K562 (cell line): Measurements from ENCODE around the gene CALCOCO2. TPM values are rescaled to one million over a fixed set of nuclear protein-coding genes. Genes with fewer than 3 reads are reported as not detected.

Source experiments
- ATAC-seq: fragments of 200-7000 bp; cut with Tn5 transposase; 3 replicates; pipeline ENCODE4 v1.9.1; 2020; ENCODE audit warnings: moderate library complexity
- BruUV-seq: library from RNA; stranded (reverse); fragments of 400-500 nt; replicated peaks from 2 replicates; lab custom pipeline; 2021; lab: Mats Ljungman, UMichigan
- CTCF ChIA-PET: fragments of 300-600 bp; formaldehyde crosslinking; extraction: SDS; loops from one replicate; lab custom pipeline; 2021; ENCODE audit warnings: low intra/inter-chr PET ratio; lab: Yijun Ruan, JAX
- POLR2A ChIA-PET: fragments of 300-600, 350-650 bp; sonication (Branson Sonifier 250); formaldehyde crosslinking; extraction: SDS; loops from one replicate; lab custom pipeline; 2021; ENCODE audit warnings: antibody characterized with exemption, inconsistent platforms; lab: Yijun Ruan, JAX
- DNase-seq, 4 experiments: peaks; one replicate each; pipeline versions ENCODE4 v3.0.0 to v3.0.0-alpha.2; 2011 to 2018; ENCODE audit warnings: low spot score in 3 of 4, mixed read lengths in 3 of 4; ENCODE audit errors: extremely low read depth in 1 of 4
- FAIRE-seq: peaks from 2 replicates; lab custom pipeline; 2011; peaks lifted over from hg19 to GRCh38; lab: Jason Lieb, UNC
- H2AFZ ChIP-seq: 2 replicates; pipeline ENCODE4 v1.6.0; 2011; ENCODE audit warnings: low read depth, low read length, control low read depth, inconsistent platforms
- H3K27ac ChIP-seq: fragments of 200-600 bp; 3 replicates; pipeline ENCODE4 v1.8.0; 2011; ENCODE audit warnings: low read depth, mild to moderate bottlenecking, control low read depth, inconsistent platforms, low read length, moderate library complexity, mixed read lengths; ENCODE audit errors: extremely low read depth
- H3K27me3 ChIP-seq, 2 experiments: fragments of 300-600 bp in 1 of 2; 2 replicates in 1 of 2; 3 replicates in 1 of 2; pipeline versions ENCODE4 v1.6.0 to v1.8.0; 2011; ENCODE audit warnings: inconsistent platforms in 2 of 2, low read length in 2 of 2, mild to moderate bottlenecking in 1 of 2, mixed read lengths in 1 of 2, moderate library complexity in 1 of 2; ENCODE audit not compliant: control insufficient read depth in 2 of 2, insufficient read depth in 2 of 2
- H3K36me3 ChIP-seq: fragments of 300-600 bp; 3 replicates; pipeline ENCODE4 v1.8.0; 2011; ENCODE audit warnings: mild to moderate bottlenecking, low read length, inconsistent platforms; ENCODE audit not compliant: control insufficient read depth, insufficient read depth
- H3K4me1 ChIP-seq, 2 experiments: fragments of 200-600 bp in 1 of 2; replicated peaks in 1 of 2; 2 replicates in 1 of 2; 3 replicates in 1 of 2; pipeline versions ENCODE4 v1.5.1 to v1.8.0; 2011; ENCODE audit warnings: inconsistent platforms in 2 of 2, low read length in 2 of 2, mild to moderate bottlenecking in 1 of 2, mixed read lengths in 1 of 2, moderate library complexity in 1 of 2; ENCODE audit not compliant: control insufficient read depth in 2 of 2, insufficient read depth in 2 of 2
- H3K4me2 ChIP-seq: 2 replicates; pipeline ENCODE4 v1.6.1; 2011; ENCODE audit warnings: low read length, control low read depth, inconsistent platforms, mixed read lengths; ENCODE audit not compliant: insufficient read depth
- H3K4me3 ChIP-seq: fragments of 200-600 bp; sonication (generic), shearing (Covaris generic); 2 replicates; pipeline ENCODE4 v1.5.1; 2016; ENCODE audit warnings: control low read depth, inconsistent platforms
- H3K79me2 ChIP-seq: fragments of 200-600 bp; 3 replicates; pipeline ENCODE4 v1.8.0; 2011; ENCODE audit warnings: low read length, inconsistent platforms; ENCODE audit not compliant: control insufficient read depth, insufficient read depth
- H3K9ac ChIP-seq, 2 experiments: 2 replicates each; pipeline versions ENCODE4 v1.6.0 to v1.6.1; 2011; ENCODE audit warnings: low read depth in 2 of 2, low read length in 2 of 2, control low read depth in 1 of 2, inconsistent platforms in 1 of 2, mild to moderate bottlenecking in 1 of 2, mixed read lengths in 1 of 2; ENCODE audit not compliant: insufficient read depth in 1 of 2
- H3K9me1 ChIP-seq: one replicate; pipeline ENCODE4 v1.6.0; 2011; ENCODE audit warnings: inconsistent platforms, mild to moderate bottlenecking, low read length, moderate library complexity; ENCODE audit not compliant: control insufficient read depth, insufficient read depth
- H3K9me3 ChIP-seq: replicated peaks from 2 replicates; pipeline ENCODE4 v1.5.1; 2011; ENCODE audit warnings: low read depth, low read length, inconsistent platforms; ENCODE audit not compliant: control insufficient read depth, insufficient read depth
- H4K20me1 ChIP-seq: replicated peaks from 2 replicates; pipeline ENCODE4 v1.6.1; 2011; ENCODE audit warnings: low read length, inconsistent platforms, mixed read lengths; ENCODE audit not compliant: control insufficient read depth, insufficient read depth
- ARID1B ChIP-seq: fragments of 450-650 bp; IDR thresholded peaks from 2 replicates; pipeline ENCODE4 v1.6.1; 2016; ENCODE audit warnings: antibody characterized with exemption, mild to moderate bottlenecking, inconsistent platforms
- BRF1 ChIP-seq: IDR thresholded peaks from 3 replicates; pipeline ENCODE4 v1.6.1; 2011; ENCODE audit warnings: borderline replicate concordance, mild to moderate bottlenecking; ENCODE audit not compliant: insufficient read length; ENCODE audit errors: extremely low read depth
- HNRNPLL ChIP-seq: fragments of 200-400 bp; formaldehyde crosslinking; IDR thresholded peaks from 2 replicates; pipeline ENCODE4 v1.6.1; 2017; ENCODE audit warnings: low read length, low read depth, mild to moderate bottlenecking; ENCODE audit not compliant: poor library complexity, severe bottlenecking
- KAT7 ChIP-seq: sonication (generic); formaldehyde crosslinking; IDR thresholded peaks from 2 replicates; pipeline ENCODE4 v1.8.0; 2022; ENCODE audit warnings: missing genetic modification reagents, mild to moderate bottlenecking, borderline replicate concordance
- PCBP2 ChIP-seq: fragments of 200-400 bp; formaldehyde crosslinking; IDR thresholded peaks from 2 replicates; pipeline ENCODE4 v1.6.1; 2018; ENCODE audit warnings: low read length, low read depth, mild to moderate bottlenecking, moderate library complexity; ENCODE audit not compliant: poor library complexity, severe bottlenecking
- PHF8 ChIP-seq: fragments of 200-600 bp; sonication (generic); IDR thresholded peaks from 2 replicates; pipeline ENCODE4 v1.6.1; 2012; ENCODE audit warnings: mixed run types, mild to moderate bottlenecking, inconsistent platforms, low read length, moderate library complexity, borderline replicate concordance
- PRPF4 ChIP-seq: fragments of 200-400 bp; formaldehyde crosslinking; IDR thresholded peaks from one replicate; pipeline ENCODE4 v1.6.1; 2017; ENCODE audit warnings: low read length, low read depth, mild to moderate bottlenecking; ENCODE audit not compliant: insufficient read depth, poor library complexity, severe bottlenecking
- ZFP30 ChIP-seq: fragments of 250-450 bp; sonication (Bioruptor Pico); IDR thresholded peaks from 2 replicates; pipeline ENCODE4 v1.8.0; 2022; ENCODE audit warnings: moderate library complexity, mild to moderate bottlenecking, inconsistent platforms, borderline replicate concordance
- ZNF146 ChIP-seq: IDR thresholded peaks from one replicate; pipeline ENCODE4 v1.6.1; 2018; ENCODE audit warnings: missing compliant biosample characterization; ENCODE audit not compliant: unreplicated experiment
- ZNF316 ChIP-seq: fragments of 450-650 bp; IDR thresholded peaks from 2 replicates; pipeline ENCODE4 v1.6.1; 2016
- ZNF57 ChIP-seq: fragments of 450-650 bp; formaldehyde crosslinking; IDR thresholded peaks from 2 replicates; pipeline ENCODE4 v1.4.0; 2020; ENCODE audit warnings: mild to moderate bottlenecking, moderate library complexity
- WGBS: fragments of 100-300 bp; shearing (Covaris generic); methylation state at CpG from one replicate; pipeline ENCODE4 v1.1.6; 2016; ENCODE audit warnings: low coverage, mixed read lengths; ENCODE audit not compliant: insufficient coverage; ENCODE audit errors: missing lambda C conversion rate; 5-methylcytosine and 5-hydroxymethylcytosine counted together
- in situ Hi-C: fragments of 300-500 bp; cut with MboI; formaldehyde crosslinking; loops from 4 replicates; pipeline ENCODE4 v1.15.0; 2018; ENCODE audit warnings: inconsistent platforms, mixed read lengths
- intact Hi-C: fragments of 100-400 bp; cut with micrococcal nuclease; formaldehyde crosslinking; loops from 2 replicates; pipeline ENCODE4 v1.14.2; 2022
- polyA plus RNA-seq, 8 experiments: library from polyadenylated mRNA; depleted of rRNA in 4 of 8; stranded (reverse) in 5 of 8; unstranded in 3 of 8; fragments of >200 nt; fragmentation: Nextera tagmentation in 2 of 8; fragmentation: Illumina TruSeq in 1 of 8; extraction: Ambion mirVana in 2 of 8; extraction: Trizol in 1 of 8; gene quantifications; 2 replicates each; pipeline versions ENCODE4 v1.2.1 to v1.2.3, GENCODE V29; 2011 to 2014; ENCODE audit warnings: inconsistent platforms in 1 of 8, missing spikeins in 1 of 8
- total RNA-seq, 7 experiments: library from RNA; depleted of rRNA in 6 of 7; stranded (reverse); fragments of >200 nt in 6 of 7; fragmentation: Illumina TruSeq in 2 of 7; extraction: Trizol in 2 of 7; gene quantifications; 2 replicates each; pipeline versions ENCODE4 v1.2.1 to v1.2.3, GENCODE V29; 2011 to 2021; ENCODE audit warnings: low replicate concordance in 1 of 7

The CALCOCO2 gene
- total and polyA plus RNA-seq, 9 of the 15 experiments (the other 6 are each of a cell fraction or from before 2014, with no cell fraction given) = 24.1 to 87.3 (median 67.5) TPM

DNA sequence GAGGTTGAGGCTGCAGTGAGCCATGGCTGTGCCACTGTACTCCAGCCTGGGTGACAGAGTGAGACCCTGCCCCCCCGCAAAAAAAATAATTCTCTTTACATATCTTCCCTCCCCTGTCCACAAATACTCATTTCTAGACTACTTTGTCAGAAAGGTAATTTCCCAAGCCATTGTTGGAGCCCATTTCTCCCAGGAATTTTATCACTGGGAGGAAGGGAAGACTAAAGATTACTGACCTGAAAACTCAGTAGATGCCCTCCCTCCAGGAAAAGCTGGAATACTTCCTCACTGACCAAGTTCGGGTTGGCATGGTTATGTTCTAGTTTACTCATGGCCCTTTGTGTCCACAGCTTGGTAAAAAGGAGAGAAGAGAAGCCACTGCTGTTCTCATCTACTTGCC, 4.1 kb downstream of the CALCOCO2 start:
- no peak overlapping the region for H3K9ac ChIP-seq
- H4K20me1 ChIP-seq = no peaks in the 10 kb centered on the region; the same call in 1 of the 2 replicates
- H3K27me3 ChIP-seq = no peaks in the 10 kb centered on the region
- H3K4me2 ChIP-seq = no peak overlapping the region
- no peaks in the 10 kb centered on the region for H3K9me3 ChIP-seq
- no peaks in the 10 kb centered on the region for H3K36me3 ChIP-seq
- TF ChIP-seq ZNF146 (CRISPR knock-in tag) (no peak), ZNF57 (CRISPR knock-in tag) (no peak), ZNF316 (no peak), ZFP30 (CRISPR knock-in tag) (no peak), ARID1B (no peak), HNRNPLL (no peak), BRF1 (no peak), KAT7 (CRISPR knock-in tag) (no peak), PRPF4 (no peak), PHF8 (no peak), PCBP2 (no peak)
- TF ChIP-seq, all 486 proteins: peak for 0
- 52% methylated on average over 2 of the region's 2 CpGs for WGBS
- BruUV-seq = no TSS peak
- in situ Hi-C loops = no loop called here
- FAIRE-seq = no peak
- Histone ChIP-seq H3K27ac (no peak overlapping the region), H3K4me1 (peaks cover 0 to 19% of the 10 kb centered on the region in 2 experiments; a peak in 4 of 5 replicates), H3K9me1 (no peaks in the 10 kb centered on the region), H3K4me3 (no peak overlapping the region), H3K79me2 (peaks cover 34% of the 10 kb centered on the region), H2AFZ (no peak overlapping the region)
- no peak for ATAC-seq
- ChIA-PET POLR2A (interaction anchor here (0.7 to 4.7 kb wide), 6 partner anchors 9 to 390 kb away, joined by 3 to 24 read pairs (median 5); no protein-coding TSS in a partner anchor), CTCF (no interaction called here)
- no peak for DNase-seq
- intact Hi-C loops = no loop called here
